SU-DHL-6 (cell line): ENCODE data around the gene BANP.
"Not testable (repeated sequence)": the region's sequence is repeated elsewhere in the genome, so short reads cannot be mapped to it uniquely, and the experiment has no call there.

Source experiments
- CTCF ChIP-seq: fragments of 200-600 bp; sonication (generic); IDR thresholded peaks from one replicate; pipeline ENCODE4 v1.5.1; 2017; ENCODE audit warnings: antibody characterized with exemption, mild to moderate bottlenecking, low read length, moderate library complexity; ENCODE audit not compliant: insufficient read depth, poor library complexity, severe bottlenecking
- EZH2phosphoT487 ChIP-seq: fragments of 200-600 bp; sonication (generic), shearing (Covaris generic); conservative IDR thresholded peaks from 2 replicates; pipeline ENCODE4 v1.6.1; 2018; ENCODE audit warnings: mild to moderate bottlenecking, antibody characterized with exemption, low read length, moderate library complexity, mixed read lengths

- not testable (repeated sequence) for TF ChIP-seq CTCF, EZH2phosphoT487
Observed at GRCh38 chr16:87934752-87935425, 16.3 kb upstream of the BANP start.
